IPS-15b (cell line): Measurements from ENCODE around the gene CELF5.
"Not testable (repeated sequence)": the region's sequence is repeated elsewhere in the genome, so short reads cannot be mapped to it uniquely, and the experiment has no call there.

Source experiments
- H3K27me3 ChIP-seq: one replicate; pipeline ENCODE4 v1.6.1; 2013; ENCODE audit warnings: low read length; ENCODE audit not compliant: control insufficient read depth, insufficient read depth
- H3K36me3 ChIP-seq: one replicate; pipeline ENCODE4 v1.6.1; 2013; ENCODE audit warnings: low read length; ENCODE audit not compliant: control insufficient read depth, insufficient read depth
- H3K4me1 ChIP-seq: one replicate; pipeline ENCODE4 v1.6.1; 2013; ENCODE audit warnings: mild to moderate bottlenecking, low read length; ENCODE audit not compliant: control insufficient read depth, insufficient read depth
- H3K4me3 ChIP-seq: one replicate; pipeline ENCODE4 v1.5.1; 2013; ENCODE audit warnings: low read depth, low read length
- H3K9ac ChIP-seq: one replicate; pipeline ENCODE4 v1.6.1; 2013; ENCODE audit warnings: low read depth, mild to moderate bottlenecking, low read length
- H3K9me3 ChIP-seq: one replicate; pipeline ENCODE4 v1.6.1; 2013; ENCODE audit warnings: mild to moderate bottlenecking, low read length; ENCODE audit not compliant: control insufficient read depth, insufficient read depth

The CELF5 gene

DNA sequence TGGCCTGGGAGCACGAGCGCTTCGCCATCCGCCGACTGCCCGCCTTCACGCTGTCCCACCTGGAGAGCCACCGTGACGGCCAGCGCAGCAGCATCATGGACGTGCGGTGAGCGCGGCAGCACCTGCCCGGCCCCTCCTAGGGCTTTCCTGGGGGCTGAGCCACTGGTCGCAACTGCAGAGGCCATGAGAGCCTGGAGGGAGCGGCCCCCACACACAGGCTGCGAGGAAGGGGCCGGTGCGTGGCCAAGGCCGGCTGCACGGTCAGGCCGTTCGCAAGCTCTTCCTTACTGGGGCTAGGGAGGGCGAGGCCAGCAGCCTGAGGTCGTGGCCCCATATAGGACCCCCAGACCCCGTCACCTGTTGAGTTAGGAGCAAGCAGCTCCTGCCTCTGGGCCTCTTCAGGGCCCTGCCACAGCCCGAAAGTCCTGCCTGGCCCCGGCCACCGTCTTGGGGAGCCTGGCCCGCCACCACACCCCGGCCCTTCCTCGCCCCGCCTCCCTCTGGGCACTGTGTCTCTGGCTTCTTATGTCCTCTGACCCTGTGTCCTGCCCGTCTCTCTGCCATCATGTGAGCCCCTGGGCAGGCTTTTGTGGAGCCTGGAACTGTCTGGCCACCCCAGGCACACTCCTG lies 19.7 kb upstream of the CELF5 start:
- H3K9me3 ChIP-seq, result no peaks in the 10 kb centered on the region
- H3K4me1 ChIP-seq, result no peaks in the 10 kb centered on the region
- H3K27me3 ChIP-seq, result no peaks in the 10 kb centered on the region
- no peak overlapping the region for H3K4me3 ChIP-seq
- H3K9ac ChIP-seq, result no peak overlapping the region
- peaks cover 48% of the 10 kb centered on the region for H3K36me3 ChIP-seq

DNA sequence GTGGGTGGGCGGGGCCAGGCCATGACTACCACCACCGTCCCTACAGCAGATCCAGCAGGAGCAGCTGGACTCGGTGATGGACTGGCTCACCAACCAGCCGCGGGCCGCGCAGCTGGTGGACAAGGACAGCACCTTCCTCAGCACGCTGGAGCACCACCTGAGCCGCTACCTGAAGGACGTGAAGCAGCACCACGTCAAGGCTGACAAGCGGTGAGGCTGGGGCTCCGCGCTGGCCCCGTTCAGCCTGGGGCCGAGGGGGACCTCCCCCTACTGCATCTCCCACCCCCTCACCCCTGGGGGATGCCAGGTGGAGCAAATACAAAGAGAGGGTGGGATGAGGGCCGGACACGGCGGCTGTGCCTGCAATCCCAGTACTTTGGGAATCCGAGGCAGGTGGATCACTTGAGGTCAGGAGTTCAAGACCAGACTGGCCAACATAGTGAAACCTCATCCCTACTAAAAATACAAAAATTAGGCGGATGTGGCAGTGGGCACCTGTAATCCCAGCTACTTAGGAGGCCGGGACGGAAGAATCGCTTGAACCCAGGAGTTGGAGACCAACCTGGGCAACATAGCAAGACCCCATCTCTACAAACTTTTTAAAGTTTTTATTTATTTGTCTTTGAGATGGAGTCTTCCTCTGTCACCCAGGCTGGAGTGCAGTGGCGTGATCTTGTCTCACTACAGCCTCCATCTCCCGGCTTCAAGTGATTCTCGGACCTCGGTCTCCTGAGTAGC lies 18.1 kb upstream of the CELF5 start:
- Histone ChIP-seq H3K36me3 (peaks cover 40% of the 10 kb centered on the region), H3K27me3 (no peaks in the 10 kb centered on the region), H3K4me3 (no peak overlapping the region), H3K4me1 (peaks cover 2% of the 10 kb centered on the region), H3K9ac (no peak overlapping the region), H3K9me3 (no peaks in the 10 kb centered on the region)

DNA sequence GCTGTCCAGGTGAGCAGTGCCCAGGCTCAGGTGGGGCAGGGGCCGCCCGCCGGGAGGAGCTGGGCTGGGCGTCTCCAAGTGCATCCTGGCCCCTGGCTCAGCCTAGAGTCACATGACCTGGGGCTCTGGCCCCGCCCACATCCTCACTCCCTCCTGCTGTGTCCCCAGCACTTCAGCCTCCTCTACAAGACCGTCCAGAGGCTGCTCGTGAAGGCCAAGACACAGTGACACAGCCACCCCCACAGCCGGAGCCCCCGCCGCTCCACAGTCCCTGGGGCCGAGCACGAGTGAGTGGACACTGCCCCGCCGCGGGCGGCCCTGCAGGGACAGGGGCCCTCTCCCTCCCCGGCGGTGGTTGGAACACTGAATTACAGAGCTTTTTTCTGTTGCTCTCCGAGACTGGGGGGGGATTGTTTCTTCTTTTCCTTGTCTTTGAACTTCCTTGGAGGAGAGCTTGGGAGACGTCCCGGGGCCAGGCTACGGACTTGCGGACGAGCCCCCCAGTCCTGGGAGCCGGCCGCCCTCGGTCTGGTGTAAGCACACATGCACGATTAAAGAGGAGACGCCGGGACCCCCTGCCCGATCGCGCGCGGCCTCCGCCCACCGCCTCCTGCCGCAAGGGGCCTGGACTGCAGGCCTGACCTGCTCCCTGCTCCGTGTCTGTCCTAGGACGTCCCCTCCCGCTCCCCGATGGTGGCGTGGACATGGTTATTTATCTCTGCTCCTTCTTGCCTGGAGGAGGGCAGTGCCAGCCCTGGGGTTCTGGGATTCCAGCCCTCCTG lies 16.8 kb upstream of the CELF5 start:
- peaks cover 2% of the 10 kb centered on the region for H3K4me1 ChIP-seq
- H3K9ac ChIP-seq, result no peak overlapping the region
- H3K4me3 ChIP-seq, result no peak overlapping the region
- no peaks in the 10 kb centered on the region for H3K9me3 ChIP-seq
- peaks cover 34% of the 10 kb centered on the region for H3K36me3 ChIP-seq
- H3K27me3 ChIP-seq, result no peaks in the 10 kb centered on the region

DNA sequence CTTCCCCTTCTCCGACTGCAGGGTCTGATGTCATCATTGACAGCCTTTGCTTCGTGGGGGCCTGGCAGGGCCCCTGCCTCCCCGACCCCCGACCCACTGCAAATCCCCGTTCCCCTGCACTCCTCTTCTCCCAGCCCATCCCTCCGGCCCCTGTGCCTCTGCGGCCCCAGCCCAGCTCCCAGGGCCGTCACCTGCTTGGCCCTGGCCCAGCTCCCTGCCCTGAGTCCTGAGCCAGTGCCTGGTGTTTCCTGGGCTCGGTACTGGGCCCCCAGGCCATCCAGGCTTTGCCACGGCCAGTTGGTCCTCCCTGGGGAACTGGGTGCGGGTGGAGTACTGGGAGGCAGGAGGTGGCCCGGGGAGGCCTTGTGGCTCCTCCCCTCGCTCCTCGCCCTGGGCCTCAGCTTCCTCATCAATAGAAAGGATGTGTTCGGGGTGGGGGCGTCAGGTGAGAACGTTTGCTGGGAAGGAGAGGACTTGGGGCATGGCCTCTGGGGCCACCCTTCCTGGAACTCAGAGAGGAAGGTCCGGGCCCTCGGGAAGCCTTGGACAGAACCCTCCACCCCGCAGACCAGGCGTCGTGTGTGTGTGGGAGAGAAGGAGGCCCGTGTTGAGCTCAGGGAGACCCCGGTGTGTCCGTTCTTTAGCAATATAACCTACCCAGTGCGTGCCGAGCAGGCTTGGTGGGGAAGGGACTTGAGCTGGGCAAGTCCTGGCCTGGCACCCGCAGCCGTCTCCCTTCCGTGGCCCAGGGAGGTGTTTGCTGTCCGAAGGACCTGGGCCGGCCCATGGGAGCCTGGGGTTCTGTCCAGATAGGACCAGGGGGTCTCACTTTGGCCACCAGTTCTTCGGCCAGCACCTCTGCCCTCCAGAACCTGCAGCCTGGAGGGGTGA lies 15.9 kb upstream of the CELF5 start:
- no peaks in the 10 kb centered on the region for H3K9me3 ChIP-seq
- peaks cover 2% of the 10 kb centered on the region for H3K4me1 ChIP-seq
- peaks cover 32% of the 10 kb centered on the region for H3K36me3 ChIP-seq
- H3K27me3 ChIP-seq, result no peaks in the 10 kb centered on the region
- no peak overlapping the region for H3K4me3 ChIP-seq
- no peak overlapping the region for H3K9ac ChIP-seq

DNA sequence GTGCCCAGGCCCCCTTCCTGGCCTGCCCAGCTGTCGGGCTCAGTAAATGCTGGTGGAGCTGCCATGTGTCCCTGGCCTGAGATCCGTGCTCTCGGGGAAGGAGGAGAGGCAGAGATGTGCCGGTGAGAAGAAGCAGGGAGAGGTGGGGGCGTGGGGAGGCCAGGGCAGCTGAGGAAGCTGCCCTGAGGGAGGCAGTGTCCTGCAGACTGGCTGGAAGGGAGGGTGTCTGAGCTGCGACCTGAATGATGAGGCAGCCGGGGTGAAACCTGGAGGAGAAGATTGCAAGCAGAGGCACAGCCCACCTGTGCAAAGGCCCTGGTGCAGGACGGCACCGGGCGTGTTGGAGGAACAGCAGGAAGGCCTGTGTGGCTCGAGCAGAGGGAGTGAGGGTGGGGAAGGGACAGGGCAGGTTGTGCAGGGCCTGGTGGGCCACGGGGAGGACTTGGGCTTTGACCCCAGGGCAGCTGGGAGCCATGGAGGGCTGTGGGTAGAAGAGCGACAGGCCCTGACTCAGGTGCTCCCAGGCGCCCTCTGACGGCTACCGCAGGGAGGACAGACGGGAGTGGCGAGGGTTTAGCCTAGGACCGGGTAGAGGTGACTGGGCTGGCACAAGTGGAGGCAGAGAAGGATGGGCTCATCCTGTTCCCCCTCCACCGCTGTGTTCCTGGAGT lies 14.0 kb upstream of the CELF5 start:
- peaks cover 2% of the 10 kb centered on the region for H3K4me1 ChIP-seq
- no peaks in the 10 kb centered on the region for H3K9me3 ChIP-seq
- H3K4me3 ChIP-seq, result no peak overlapping the region

DNA sequence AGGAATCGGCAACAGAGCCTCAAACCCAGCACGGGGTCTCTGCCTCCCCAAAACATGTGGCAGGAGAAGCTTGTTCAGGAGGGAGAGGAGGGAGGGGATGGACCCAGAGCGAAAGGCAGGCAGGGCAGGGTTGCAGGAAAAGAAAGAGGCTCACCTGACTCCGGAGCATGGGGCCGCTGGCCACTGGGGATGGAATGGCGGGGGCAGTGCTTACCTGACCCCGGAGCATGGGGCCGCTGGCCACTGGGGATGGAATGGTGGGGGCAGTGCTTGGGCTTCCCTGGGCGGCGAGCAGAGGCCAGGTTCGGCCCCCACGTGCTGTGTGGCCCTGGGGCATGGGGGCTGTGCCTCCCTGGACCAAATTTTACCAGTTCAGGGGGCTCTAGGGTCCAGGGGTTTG lies 13.3 kb upstream of the CELF5 start:
- Histone ChIP-seq H3K4me3 (no peak overlapping the region), H3K36me3 (peaks cover 13% of the 10 kb centered on the region), H3K4me1 (peaks cover 2% of the 10 kb centered on the region), H3K27me3 (no peaks in the 10 kb centered on the region), H3K9me3 (no peaks in the 10 kb centered on the region), H3K9ac (no peak overlapping the region)

More for the DNA sequence above, 14.0 kb upstream of the CELF5 start:
- no peak overlapping the region for H3K9ac ChIP-seq
- no peaks in the 10 kb centered on the region for H3K27me3 ChIP-seq
- H3K36me3 ChIP-seq, result peaks cover 15% of the 10 kb centered on the region

DNA sequence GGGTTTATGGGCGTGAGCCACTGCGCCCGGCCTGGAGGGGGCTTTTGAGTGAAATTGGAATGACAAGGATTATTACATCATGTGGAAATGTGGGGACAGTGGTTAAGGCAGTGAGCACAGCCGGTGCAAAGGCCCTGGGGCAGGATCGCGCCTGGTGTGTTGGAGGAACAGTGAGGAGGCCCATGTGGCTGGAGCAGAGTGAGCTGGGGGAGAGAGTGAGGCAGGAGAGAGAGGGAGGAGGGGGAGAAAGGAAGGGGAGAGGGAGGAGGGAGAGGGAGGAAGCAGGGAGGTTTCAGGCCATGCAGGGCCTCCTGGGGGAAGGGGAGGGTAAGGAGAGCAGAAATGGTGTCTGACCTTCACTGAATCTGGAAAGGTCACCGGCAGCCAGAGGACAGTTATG lies 11.3 kb upstream of the CELF5 start:
- no peak overlapping the region for H3K9ac ChIP-seq
- H3K9me3 ChIP-seq, result no peaks in the 10 kb centered on the region
- H3K36me3 ChIP-seq, result no peaks in the 10 kb centered on the region
- H3K4me3 ChIP-seq, result no peak overlapping the region
- H3K4me1 ChIP-seq, result peaks cover 2% of the 10 kb centered on the region
- H3K27me3 ChIP-seq, result no peaks in the 10 kb centered on the region

DNA sequence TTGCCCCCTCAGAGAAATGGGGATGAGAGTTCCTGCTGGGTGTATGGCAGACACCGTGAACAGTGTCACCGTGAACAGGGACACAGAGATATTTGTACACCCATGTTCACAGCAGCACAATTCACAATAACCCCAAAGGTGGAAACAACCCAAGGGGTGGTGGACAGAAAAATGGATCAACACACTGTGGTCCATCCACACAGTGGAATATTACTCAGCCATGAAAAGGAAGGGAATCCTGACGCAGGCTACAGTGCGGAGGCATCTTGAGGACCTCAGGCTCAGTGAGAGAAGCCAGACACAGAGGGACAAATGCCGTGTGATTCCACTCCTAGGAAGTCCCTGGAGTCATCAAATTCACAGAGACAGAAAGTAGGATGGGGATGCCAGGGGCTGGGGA lies 7.6 kb upstream of the CELF5 start:
- Histone ChIP-seq H3K27me3 (no peaks in the 10 kb centered on the region), H3K4me3 (no peak overlapping the region), H3K4me1 (no peaks in the 10 kb centered on the region), H3K9me3 (no peaks in the 10 kb centered on the region), H3K36me3 (no peaks in the 10 kb centered on the region), H3K9ac (no peak overlapping the region)

DNA sequence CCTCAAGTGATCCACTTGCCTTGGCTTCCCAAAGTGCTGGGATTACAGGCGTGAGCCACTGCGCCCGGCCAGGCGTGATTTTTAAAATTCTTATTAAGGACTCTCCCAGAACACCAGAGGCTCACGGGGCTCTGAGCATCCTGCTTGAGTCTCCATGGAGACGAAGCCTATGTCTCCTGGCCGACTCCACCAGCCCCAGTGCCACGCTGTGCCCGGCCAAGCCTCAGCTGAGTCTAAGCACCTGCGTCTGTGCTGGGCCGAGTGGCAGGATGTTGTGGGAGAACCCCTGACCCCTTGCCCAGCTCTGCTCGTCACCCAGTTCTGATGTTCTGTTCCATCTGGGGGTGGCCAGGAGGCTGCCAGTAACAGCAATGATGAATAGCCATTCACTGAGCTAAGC lies 3.9 kb upstream of the CELF5 start:
- no peak overlapping the region for H3K9ac ChIP-seq
- H3K4me1 ChIP-seq, result no peaks in the 10 kb centered on the region
- no peaks in the 10 kb centered on the region for H3K9me3 ChIP-seq
- H3K4me3 ChIP-seq, result no peak overlapping the region
- H3K36me3 ChIP-seq, result no peaks in the 10 kb centered on the region
- H3K27me3 ChIP-seq, result no peaks in the 10 kb centered on the region

DNA sequence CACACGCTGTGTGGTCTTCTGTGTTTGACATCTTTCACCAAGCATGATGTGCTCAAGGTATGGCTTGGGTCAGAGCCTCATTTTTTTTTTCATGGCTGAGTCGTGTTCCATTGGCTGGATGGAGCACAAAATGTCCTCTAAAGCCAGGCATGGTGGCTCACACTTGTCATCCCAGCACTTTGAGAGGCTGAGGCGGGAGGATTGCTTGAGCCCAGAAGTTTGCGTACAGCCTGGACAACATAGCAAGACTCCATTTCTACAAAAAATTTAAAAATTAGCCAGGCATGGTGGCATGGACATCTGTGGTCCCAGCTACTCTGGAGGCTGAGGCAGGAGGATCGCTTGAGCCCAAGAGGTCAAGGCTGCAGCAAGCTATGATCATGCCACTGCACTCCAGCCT lies 2.9 kb upstream of the CELF5 start:
- H3K4me3 ChIP-seq, H3K4me1 ChIP-seq, H3K27me3 ChIP-seq, H3K9ac ChIP-seq, H3K9me3 ChIP-seq, H3K36me3 ChIP-seq: not testable (repeated sequence)

DNA sequence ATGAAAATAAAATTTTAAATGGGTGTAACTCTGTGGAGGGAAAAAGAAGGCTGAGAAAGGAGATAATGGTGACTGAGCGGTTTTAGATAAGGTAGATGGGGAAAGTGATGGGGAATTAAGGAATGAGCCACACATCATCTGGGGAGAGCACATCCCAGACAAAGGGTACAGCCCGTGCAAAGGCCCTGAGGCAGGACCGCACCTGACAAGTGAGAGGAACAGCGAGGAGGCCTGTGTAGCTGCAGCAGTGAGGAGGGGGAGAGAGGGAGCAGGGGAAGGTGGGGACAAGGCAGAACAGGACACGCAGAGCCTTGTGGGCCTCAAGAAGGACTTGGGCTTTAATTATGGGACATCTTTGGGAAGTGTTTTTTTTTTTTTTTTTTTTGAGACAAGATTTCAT lies 1.8 kb upstream of the CELF5 start:
- H3K36me3 ChIP-seq, result no peaks in the 10 kb centered on the region
- H3K27me3 ChIP-seq, result peaks cover 2% of the 10 kb centered on the region
- H3K9me3 ChIP-seq, result no peaks in the 10 kb centered on the region
- no peak overlapping the region for H3K9ac ChIP-seq
- H3K4me1 ChIP-seq, result no peaks in the 10 kb centered on the region
- H3K4me3 ChIP-seq, result no peak overlapping the region
